ENCODE measurements around the gene PRAME.

Gene PRAME

GRCh38 chr22:22579869-22580604 is 21.0 kb upstream of the PRAME start:
- FAIRE-seq, result no peak
- DNase-seq (ENCODE audit: low spot score), result no peak

DNA sequence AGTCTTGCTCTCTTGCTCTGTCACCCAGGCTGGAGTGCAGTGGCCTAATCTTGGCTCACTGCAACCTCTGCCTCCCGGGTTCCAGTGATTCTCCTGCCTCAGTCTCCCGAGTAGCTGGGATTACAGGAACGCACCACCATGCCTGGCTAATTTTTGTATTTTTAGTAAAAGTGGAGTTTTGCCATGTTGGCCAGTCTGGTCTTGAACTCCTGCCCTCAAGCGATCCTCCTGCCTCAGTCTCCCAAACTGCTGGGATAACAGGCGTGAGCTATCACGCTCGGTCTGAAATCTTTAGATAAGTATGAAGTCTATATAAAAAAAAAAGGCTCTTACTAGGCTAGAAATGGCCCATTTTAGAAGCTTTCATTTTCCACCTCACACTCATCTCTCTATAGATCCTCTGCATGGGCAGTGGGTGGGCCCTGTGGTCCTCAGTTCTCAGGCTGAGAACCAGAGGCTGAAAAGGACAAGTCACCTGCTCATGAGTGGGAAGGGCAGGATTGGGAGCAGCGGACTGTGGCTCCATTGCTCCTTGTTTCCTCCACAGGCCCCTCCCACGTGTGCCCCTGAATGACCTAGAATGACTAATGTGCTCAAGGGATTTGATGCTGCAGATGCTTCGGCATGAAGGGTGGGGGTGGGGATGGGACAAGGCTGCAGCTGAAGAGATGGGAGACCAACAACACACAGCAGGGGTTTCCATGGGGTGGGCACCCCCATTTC is 19.8 kb upstream of the PRAME start:
- FAIRE-seq (peak; percentile 55), DNase-seq (ENCODE audit: low spot score) (peak; percentile 89)

- DNase-seq (ENCODE audit: low spot score), result no peak
- FAIRE-seq, result no peak
Observed at GRCh38 chr22:22576989-22577427, 17.9 kb upstream of the PRAME start.

DNA sequence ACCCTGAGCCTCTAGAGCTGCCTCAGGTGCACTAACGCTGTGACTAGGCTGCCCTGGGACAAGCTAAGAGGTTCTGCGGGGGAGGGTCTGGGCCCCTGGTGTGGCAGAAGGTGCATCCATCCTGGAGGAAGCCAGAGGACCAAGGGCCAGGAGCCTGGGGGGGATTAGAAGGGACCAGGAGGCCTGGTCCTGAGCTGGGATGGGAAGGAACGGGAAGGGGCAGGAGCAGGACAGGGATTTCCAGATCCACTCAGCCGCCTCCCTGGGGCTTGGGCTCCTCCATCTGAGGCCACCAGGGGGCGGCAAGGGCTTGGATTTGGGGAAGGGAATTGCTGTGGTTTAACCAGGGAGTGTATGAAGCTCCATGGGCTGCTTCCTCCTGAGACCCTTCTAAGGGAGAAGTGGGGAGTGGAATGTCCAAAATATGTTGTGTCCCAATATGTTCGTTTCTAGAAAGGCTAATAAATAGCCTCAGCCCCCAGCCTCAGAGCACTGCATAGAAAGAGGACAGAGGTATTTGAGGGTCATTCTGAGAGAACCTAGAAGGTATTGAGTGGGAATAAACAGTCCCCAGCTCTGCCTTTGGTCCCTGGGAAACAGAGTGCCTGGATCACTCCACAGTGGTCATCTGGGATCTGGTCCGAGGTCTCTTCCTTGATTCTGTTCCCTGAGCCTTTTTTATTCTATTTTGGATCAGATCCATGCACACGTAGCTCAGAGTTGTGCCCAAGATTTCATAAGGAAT is 17.4 kb upstream of the PRAME start:
- FAIRE-seq, result peak; percentile 88
- peak; percentile 86 for DNase-seq (ENCODE audit: low spot score)

DNA sequence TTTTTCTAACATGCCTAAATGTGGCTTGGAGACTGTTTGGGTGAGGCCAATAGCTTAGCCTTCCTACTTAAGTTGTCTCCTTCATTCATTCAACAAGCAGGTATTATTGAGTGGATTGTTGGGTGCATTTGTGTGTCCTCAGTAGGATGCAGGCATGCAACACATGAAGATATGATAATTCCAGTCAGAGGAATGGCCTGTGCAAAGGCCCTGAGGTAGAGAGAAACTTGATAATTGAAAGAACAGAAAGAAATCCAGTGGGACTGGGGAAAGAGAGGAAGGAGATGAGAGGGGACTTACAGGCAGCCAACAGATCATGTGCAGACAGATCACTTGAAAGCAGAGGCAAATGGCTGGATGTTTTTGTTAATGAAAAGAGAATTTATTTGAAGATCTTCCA is 15.3 kb upstream of the PRAME start:
- FAIRE-seq, result no peak
- no peak for DNase-seq (ENCODE audit: low spot score)

DNA sequence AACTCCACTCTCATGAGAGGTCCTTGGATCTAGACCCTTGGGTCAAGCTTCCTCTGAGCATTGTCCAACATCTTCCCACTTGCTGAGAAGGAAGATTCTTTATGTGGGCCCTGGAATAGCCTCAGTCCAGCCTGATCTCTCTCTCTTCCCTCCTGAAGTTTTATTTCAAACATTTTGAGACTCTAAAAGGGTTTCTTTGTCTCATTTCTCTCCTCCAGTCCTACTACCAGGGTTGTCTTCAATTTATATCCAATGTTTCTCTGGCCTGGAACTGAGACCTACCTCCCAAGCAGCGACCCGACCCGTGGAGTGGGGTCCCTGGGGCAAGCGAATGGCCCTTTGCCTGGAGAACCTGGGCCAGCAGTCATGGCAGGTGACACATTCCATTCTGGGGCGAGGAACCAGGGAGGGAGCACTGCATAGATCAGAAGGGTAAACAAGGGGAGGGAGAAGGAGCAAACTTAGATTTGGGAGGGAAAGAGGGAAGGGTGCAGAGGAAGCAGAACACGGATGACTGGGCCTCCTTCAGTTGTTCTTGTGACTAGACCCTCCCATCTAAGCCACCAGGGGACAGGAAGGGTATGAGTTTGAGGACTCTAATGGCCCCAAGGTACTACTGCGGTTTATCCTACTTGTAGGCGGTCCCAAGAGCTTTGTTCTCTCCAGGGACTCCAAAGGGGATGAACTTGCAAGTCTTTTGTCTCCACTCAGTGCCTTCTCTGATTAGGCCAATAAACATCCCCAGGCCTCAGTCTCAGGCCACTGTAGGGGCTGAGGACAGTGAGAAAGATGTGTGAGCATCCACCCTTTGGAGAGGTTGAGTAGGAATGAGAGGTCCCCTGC is 14.2 kb upstream of the PRAME start:
- no peak for DNase-seq (ENCODE audit: low spot score)
- peak; percentile 13 for FAIRE-seq

- FAIRE-seq (no peak), DNase-seq (ENCODE audit: low spot score) (no peak)
Observed at GRCh38 chr22:22571862-22572261, 12.8 kb upstream of the PRAME start.

- DNase-seq (ENCODE audit: low spot score) (no peak), FAIRE-seq (no peak)
Observed at GRCh38 chr22:22571429-22571828, 12.4 kb upstream of the PRAME start.

DNA sequence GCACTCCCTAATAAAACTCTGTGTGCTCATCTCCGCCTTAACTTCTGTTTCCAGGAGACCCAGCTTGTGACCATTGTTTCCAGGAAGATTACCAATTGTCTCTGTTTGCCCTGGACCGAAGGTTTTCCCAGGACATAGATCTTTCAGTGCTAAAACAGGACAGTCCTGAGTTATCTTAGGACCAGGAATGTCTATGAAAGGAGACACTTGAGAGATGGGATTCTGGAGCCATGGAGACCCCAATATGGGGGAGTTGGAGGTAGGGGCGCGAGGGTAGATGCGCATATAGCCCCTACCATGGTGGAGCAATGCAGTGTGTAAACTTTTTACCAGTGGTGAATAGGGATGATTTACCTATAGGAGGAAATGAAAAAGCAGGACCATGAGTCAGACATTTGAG is 10.2 kb upstream of the PRAME start:
- FAIRE-seq (no peak), DNase-seq (ENCODE audit: low spot score) (no peak)

DNA sequence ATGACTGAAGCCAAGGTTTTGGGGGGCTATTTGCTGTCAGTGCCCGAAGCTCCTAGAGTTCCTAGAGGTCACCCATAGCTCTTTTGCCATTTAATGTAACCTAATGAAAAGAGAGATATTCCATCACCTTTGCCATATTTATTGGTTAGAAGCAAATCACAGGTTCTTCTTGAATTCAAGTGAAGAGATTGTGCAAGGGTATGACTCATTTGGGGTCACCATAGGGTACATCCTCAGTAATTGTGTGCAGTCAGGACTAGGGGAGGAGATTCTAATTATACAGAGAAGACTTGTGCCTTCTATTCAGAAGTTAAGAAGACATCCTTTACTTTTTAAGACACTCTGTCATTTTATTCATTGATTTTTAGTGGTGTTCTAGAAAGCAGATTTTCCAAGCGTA is 6.9 kb upstream of the PRAME start:
- FAIRE-seq (no peak), DNase-seq (ENCODE audit: low spot score) (no peak)

DNA sequence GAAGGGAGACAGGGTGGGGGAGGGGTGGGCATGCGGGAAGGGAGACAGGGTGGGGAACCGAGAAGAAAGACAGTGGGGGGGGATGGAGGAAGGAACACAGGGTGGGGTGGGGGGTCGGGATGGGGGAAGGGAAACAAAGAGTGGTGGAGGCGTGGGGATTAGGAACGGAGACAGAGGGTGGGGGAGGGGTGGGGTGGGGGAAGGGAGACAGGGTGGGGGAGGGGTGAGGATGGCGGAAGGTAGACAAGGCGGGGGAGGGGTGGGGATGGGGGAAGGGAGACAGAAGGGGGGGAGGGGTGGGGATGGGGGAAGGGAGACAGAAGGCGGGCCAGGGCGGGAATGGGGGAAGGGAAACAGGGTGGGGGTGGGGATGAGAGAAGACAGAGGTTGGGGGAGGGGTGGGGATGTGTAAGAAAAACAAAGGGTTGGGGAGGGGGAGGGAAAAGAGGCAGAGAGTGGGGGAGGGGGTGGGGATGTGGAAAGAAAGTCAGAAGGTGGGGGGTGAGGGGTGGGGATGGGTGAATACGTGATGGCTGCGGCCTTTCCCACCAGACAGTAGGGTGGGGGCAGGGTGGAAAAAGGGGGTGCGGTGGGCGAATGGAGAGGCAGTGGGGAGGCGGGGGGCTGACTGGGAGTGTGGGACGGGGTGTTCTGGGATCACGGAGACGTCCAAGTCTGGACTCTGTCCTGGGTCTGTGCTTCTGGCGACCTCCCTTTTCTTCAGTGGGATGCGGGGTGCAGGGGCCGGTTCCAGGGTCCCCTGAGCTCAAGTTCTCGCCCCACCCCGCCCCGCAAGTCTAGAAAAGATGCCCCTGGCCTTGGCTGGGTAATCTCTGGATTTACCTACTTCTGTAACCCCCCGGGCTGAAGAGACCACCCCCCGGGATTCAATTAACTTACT is 744 bp downstream of the PRAME start:
- no peak for FAIRE-seq

GRCh38 chr22:22556995-22557925 is 1.8 kb downstream of the PRAME start:
- FAIRE-seq (no peak), DNase-seq (ENCODE audit: low spot score) (peak; percentile 89)

More for the DNA sequence above, 744 bp downstream of the PRAME start:
- DNase-seq (ENCODE audit: low spot score), result peak; percentile 65

DNA sequence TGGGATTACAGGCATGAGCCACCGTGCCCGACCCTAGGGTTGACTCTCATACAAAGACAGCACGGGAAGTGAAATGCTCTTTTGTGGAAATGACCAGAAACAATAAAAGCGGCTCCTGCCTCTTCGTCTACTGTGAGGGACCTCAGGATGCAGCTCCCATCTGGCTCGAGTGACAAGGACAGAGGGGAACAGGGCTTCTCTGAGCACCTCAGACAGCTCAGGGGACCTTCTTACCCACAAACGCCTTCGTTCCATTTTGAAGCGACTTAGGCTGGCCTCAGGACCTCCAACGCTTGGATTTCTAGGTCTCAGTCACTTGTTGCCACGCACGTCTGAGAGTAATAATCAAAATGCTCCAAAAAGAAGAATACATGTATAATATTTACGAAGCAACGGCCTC is 2.5 kb downstream of the PRAME start:
- DNase-seq (ENCODE audit: low spot score), result no peak
- FAIRE-seq, result no peak

DNA sequence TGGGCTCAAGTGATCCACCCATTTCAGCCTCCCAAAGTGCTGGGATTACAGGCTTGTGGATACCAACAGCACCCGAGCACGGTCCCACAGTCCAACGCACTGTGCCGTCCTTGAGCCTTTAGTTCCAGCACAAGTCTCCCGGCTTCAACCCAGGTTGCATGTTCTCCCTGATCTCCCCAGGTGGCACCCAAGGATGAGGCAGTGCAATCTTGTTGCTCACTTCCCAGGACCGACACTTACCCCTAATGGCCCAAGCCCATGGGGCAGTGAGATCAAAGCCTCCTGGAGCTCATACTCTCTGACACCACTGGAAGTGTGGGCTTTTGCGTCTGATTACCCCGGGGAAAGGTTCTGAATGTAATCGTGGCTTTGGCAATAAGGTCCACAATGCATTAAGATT is 3.5 kb downstream of the PRAME start:
- DNase-seq (ENCODE audit: low spot score), result no peak
- FAIRE-seq, result no peak

DNA sequence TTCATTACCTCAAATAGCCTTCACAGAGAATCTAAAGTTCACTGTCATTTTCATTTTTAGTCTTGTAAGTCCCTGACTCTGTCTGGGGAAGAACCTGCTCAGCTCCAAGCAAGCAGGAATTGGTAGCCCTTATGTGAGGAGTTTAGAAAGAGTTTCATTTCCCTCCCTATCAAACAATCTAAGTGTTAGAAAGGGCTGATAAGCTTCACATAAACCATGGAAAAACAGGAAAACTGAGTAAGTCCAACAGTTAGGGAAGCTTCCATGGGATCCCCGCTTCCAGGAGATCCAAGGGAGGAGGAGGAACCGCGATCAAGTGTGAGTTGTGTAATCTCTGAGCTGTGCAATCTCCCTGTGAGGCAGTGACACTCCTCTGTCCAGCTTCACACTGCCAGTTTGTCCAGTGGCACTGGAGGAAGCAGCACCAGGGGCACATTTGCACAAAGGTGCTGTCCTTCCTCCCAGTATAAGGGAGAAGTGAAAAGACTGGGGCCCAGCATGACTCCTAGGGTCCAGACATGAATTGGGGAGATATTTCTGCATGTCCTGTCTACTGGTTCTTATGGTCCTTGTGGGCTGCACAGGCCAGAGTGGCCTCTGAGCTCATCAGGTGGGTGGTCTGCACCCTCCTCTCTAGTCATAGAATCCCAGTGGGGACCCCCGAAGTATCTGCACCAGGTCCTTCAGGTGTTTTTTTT is 4.3 kb downstream of the PRAME start:
- DNase-seq (ENCODE audit: low spot score) (no peak), FAIRE-seq (peak; percentile 70)

DNA sequence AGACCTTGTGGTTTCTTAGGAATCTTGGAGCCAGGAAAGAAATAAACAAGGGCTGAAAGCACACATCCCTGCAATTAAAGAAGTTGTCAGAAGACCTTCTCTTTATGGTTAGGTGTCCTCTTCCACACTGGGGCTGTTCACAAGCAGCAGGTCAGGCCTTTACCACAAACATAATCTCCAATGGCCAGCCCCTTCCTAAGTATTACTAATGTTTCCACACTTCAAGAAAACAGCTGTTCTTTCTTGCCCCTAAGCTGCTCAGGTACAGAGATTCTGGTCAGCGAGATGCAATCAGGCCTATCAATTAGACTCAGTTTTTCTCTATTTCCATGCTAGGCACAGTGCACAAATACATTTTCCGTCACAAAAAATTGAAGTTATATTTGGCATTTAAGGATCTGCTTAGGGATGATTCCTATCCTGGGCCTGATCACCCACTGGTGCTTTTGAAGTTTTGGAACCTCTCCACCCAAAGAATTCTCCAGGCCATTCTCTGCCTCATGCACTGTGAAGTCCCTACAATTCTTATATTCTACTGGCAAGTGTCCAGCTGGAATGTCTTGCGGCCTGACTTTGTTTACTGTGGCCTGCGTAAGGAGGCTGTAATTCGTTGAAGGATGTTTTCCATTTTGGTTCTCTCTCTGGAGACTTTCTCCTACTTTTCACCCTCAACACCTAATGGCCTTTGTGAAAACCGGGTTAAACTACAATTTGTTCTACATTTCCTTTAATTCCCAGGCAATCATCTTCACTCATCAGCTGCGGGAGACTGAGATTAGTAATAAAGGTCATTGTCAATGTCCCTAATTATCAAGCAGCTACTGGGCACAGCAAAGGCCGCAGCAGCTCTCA is 5.1 kb downstream of the PRAME start:
- DNase-seq (ENCODE audit: low spot score) (no peak), FAIRE-seq (no peak)

DNA sequence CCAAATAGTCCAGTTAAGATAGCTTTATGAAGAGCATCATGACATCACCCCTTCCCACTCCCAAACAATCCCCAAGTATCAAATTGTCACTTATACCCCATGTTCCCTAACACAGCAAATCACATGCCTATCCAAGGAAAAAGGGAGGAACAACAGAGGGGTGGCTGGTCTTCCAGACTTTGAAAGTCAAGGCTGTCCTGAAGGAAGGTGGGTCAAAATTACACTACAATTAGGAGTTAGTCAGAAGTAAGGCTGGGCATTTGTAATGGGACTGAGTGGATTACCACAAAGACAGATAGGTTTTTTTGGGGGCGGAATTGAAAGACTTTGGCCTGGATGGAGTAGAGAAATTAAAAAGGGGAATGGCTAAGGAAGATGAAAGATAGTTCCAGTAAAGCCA is 5.9 kb downstream of the PRAME start:
- DNase-seq (ENCODE audit: low spot score) (no peak), FAIRE-seq (no peak)

- FAIRE-seq (no peak), DNase-seq (ENCODE audit: low spot score) (no peak)
Observed at GRCh38 chr22:22552630-22553029, 6.4 kb downstream of the PRAME start.
